Lower leg skin (tissue), 3 donors: Measurements from ENCODE around the gene MCM6.

ENCODE experiments used
- CTCF ChIP-seq, 3 donors: fragments of 450-650 bp; IDR thresholded peaks; one replicate each; pipeline ENCODE4 v1.5.1; 2016; ENCODE audit warnings: antibody characterized with exemption in 3 of 3, mild to moderate bottlenecking in 3 of 3, moderate library complexity in 2 of 3
- POLR2A ChIP-seq, 2 donors: fragments of 450-650 bp; IDR thresholded peaks; one replicate each; pipeline ENCODE4 v1.6.1; 2016 to 2017; ENCODE audit warnings: antibody characterized with exemption in 2 of 2, mild to moderate bottlenecking in 1 of 2, moderate library complexity in 1 of 2

GRCh38 chr2:135898234-135898786 is 22.1 kb upstream of the MCM6 start:
- TF ChIP-seq CTCF (IDR thresholded peaks at IDR 0.05) (no peak), POLR2A (IDR thresholded peaks at IDR 0.05) (no peak)
